Stimulated activated memory B cell treated with anti-CD40 and anti-IgM and Interleukin-4, amounts not matched to agents 10 μg/mL and 1 μg/mL and 100 μg/mL, for 72 hours (primary cell): Measurements from ENCODE around the gene ARHGEF28.
A peak's percentile ranks its signal among the peaks of the same experiment; 100 is the strongest.

Source experiments
- ATAC-seq: fragments of 150-1000 bp; cut with Tn5 transposase; 2 replicates; pipeline ENCODE4 v1.10.0; 2021
- H3K27ac Mint-ChIP-seq: one replicate; pipeline ENCODE4 v1.8.0; 2022; ENCODE audit warnings: mild to moderate bottlenecking, mixed read lengths
- H3K27me3 Mint-ChIP-seq: one replicate; pipeline ENCODE4 v1.8.0; 2022; ENCODE audit warnings: mixed read lengths
- H3K36me3 Mint-ChIP-seq: one replicate; pipeline ENCODE4 v1.8.0; 2022; ENCODE audit warnings: mixed read lengths
- H3K4me1 Mint-ChIP-seq: one replicate; pipeline ENCODE4 v1.8.0; 2022; ENCODE audit warnings: mixed read lengths
- H3K4me3 Mint-ChIP-seq: one replicate; pipeline ENCODE4 v1.8.0; 2022; ENCODE audit warnings: mild to moderate bottlenecking, moderate library complexity, mixed read lengths
- H3K9me3 Mint-ChIP-seq: one replicate; pipeline ENCODE4 v1.8.0; 2022; ENCODE audit warnings: mixed read lengths

ARHGEF28 gene

GRCh38 chr5:73625944-73626811 is at the start of gene ARHGEF28:
TSS of gene ARHGEF28 (plus strand) at chr5:73626196. CDS start at chr5:73684852, 58,656 bp downstream.
- peaks cover 6% of the 10 kb centered on the region for H3K4me1 Mint-ChIP-seq
- no peaks in the 10 kb centered on the region for H3K36me3 Mint-ChIP-seq
- no peaks in the 10 kb centered on the region for H3K9me3 Mint-ChIP-seq
- peak within 1 kb of the TSS; percentile 44 for H3K4me3 Mint-ChIP-seq
- H3K27me3 Mint-ChIP-seq, result peaks cover 66% of the 10 kb centered on the region
- peak; percentile 42 for ATAC-seq
- no peak within 1 kb of the TSS for H3K27ac Mint-ChIP-seq

GRCh38 chr5:73582285-73583145 is 43.5 kb upstream of the ARHGEF28 start:
- no peaks in the 10 kb centered on the region for H3K27me3 Mint-ChIP-seq
- H3K4me3 Mint-ChIP-seq, result no peak overlapping the region
- peaks cover 32% of the 10 kb centered on the region for H3K36me3 Mint-ChIP-seq
- no peak overlapping the region for H3K27ac Mint-ChIP-seq
- no peak for ATAC-seq
- H3K9me3 Mint-ChIP-seq, result no peaks in the 10 kb centered on the region
- no peaks in the 10 kb centered on the region for H3K4me1 Mint-ChIP-seq

- peaks cover 4% of the 10 kb centered on the region for H3K36me3 Mint-ChIP-seq
- ATAC-seq, result no peak
- H3K4me3 Mint-ChIP-seq, result no peak overlapping the region
- H3K4me1 Mint-ChIP-seq, result no peaks in the 10 kb centered on the region
- H3K27ac Mint-ChIP-seq, result no peak overlapping the region
- no peaks in the 10 kb centered on the region for H3K27me3 Mint-ChIP-seq
- no peaks in the 10 kb centered on the region for H3K9me3 Mint-ChIP-seq
Observed at GRCh38 chr5:73587923-73588322, 38.1 kb upstream of the ARHGEF28 start.

GRCh38 chr5:73591102-73591695 is 34.8 kb upstream of the ARHGEF28 start:
- no peaks in the 10 kb centered on the region for H3K9me3 Mint-ChIP-seq
- ATAC-seq, result no peak

GRCh38 chr5:73591698-73592501 is 34.1 kb upstream of the ARHGEF28 start:
- ATAC-seq, result no peak
- no peak overlapping the region for H3K4me3 Mint-ChIP-seq

More at GRCh38 chr5:73591102-73591695, 34.8 kb upstream of the ARHGEF28 start:
- Mint-ChIP-seq H3K27ac (no peak overlapping the region), H3K27me3 (no peaks in the 10 kb centered on the region), H3K4me1 (no peaks in the 10 kb centered on the region), H3K4me3 (no peak overlapping the region), H3K36me3 (peaks cover 3% of the 10 kb centered on the region)

GRCh38 chr5:73592551-73592950 is 33.4 kb upstream of the ARHGEF28 start:
- ATAC-seq, result no peak
- no peak overlapping the region for H3K27ac Mint-ChIP-seq
- H3K4me3 Mint-ChIP-seq, result no peak overlapping the region
- H3K9me3 Mint-ChIP-seq, result no peaks in the 10 kb centered on the region
- H3K4me1 Mint-ChIP-seq, result no peaks in the 10 kb centered on the region
- H3K36me3 Mint-ChIP-seq, result no peaks in the 10 kb centered on the region
- no peaks in the 10 kb centered on the region for H3K27me3 Mint-ChIP-seq

More at GRCh38 chr5:73591698-73592501, 34.1 kb upstream of the ARHGEF28 start:
- no peaks in the 10 kb centered on the region for H3K9me3 Mint-ChIP-seq
- H3K27me3 Mint-ChIP-seq, result no peaks in the 10 kb centered on the region
- H3K36me3 Mint-ChIP-seq, result no peaks in the 10 kb centered on the region
- no peaks in the 10 kb centered on the region for H3K4me1 Mint-ChIP-seq
- H3K27ac Mint-ChIP-seq, result no peak overlapping the region

- H3K36me3 Mint-ChIP-seq, result peaks cover 3% of the 10 kb centered on the region
- no peak overlapping the region for H3K4me3 Mint-ChIP-seq
- H3K27ac Mint-ChIP-seq, result no peak overlapping the region
- no peaks in the 10 kb centered on the region for H3K4me1 Mint-ChIP-seq
- no peak for ATAC-seq
- H3K9me3 Mint-ChIP-seq, result peaks cover 3% of the 10 kb centered on the region
- no peaks in the 10 kb centered on the region for H3K27me3 Mint-ChIP-seq
Observed at GRCh38 chr5:73596705-73597328, 29.2 kb upstream of the ARHGEF28 start.

- Mint-ChIP-seq H3K27me3 (no peaks in the 10 kb centered on the region), H3K27ac (no peak overlapping the region), H3K36me3 (peaks cover 5% of the 10 kb centered on the region), H3K9me3 (peaks cover 4% of the 10 kb centered on the region), H3K4me1 (no peaks in the 10 kb centered on the region), H3K4me3 (no peak overlapping the region)
- ATAC-seq, result no peak
Observed at GRCh38 chr5:73599380-73599779, 26.6 kb upstream of the ARHGEF28 start.

GRCh38 chr5:73603998-73604397 is 22.0 kb upstream of the ARHGEF28 start:
- Mint-ChIP-seq H3K27ac (no peak overlapping the region), H3K4me1 (no peaks in the 10 kb centered on the region), H3K9me3 (peaks cover 4% of the 10 kb centered on the region), H3K4me3 (no peak overlapping the region), H3K36me3 (peaks cover 5% of the 10 kb centered on the region), H3K27me3 (no peaks in the 10 kb centered on the region)
- no peak for ATAC-seq

- Mint-ChIP-seq H3K36me3 (peaks cover 5% of the 10 kb centered on the region), H3K4me3 (no peak overlapping the region), H3K9me3 (peaks cover 4% of the 10 kb centered on the region), H3K27me3 (peaks cover 4% of the 10 kb centered on the region), H3K27ac (no peak overlapping the region), H3K4me1 (no peaks in the 10 kb centered on the region)
- no peak for ATAC-seq
Observed at GRCh38 chr5:73605223-73606087, 20.5 kb upstream of the ARHGEF28 start.

- H3K36me3 Mint-ChIP-seq, result peaks cover 5% of the 10 kb centered on the region
- no peaks in the 10 kb centered on the region for H3K4me1 Mint-ChIP-seq
- H3K27ac Mint-ChIP-seq, result no peak overlapping the region
- peaks cover 13% of the 10 kb centered on the region for H3K27me3 Mint-ChIP-seq
- ATAC-seq, result no peak
- H3K9me3 Mint-ChIP-seq, result peaks cover 7% of the 10 kb centered on the region
- no peak overlapping the region for H3K4me3 Mint-ChIP-seq
Observed at GRCh38 chr5:73606206-73606753, 19.7 kb upstream of the ARHGEF28 start.

GRCh38 chr5:73607228-73607627 is 18.8 kb upstream of the ARHGEF28 start:
- H3K27me3 Mint-ChIP-seq, result peaks cover 16% of the 10 kb centered on the region
- no peaks in the 10 kb centered on the region for H3K36me3 Mint-ChIP-seq
- no peak overlapping the region for H3K27ac Mint-ChIP-seq
- H3K9me3 Mint-ChIP-seq, result peaks cover 3% of the 10 kb centered on the region
- H3K4me3 Mint-ChIP-seq, result no peak overlapping the region
- no peak for ATAC-seq
- no peaks in the 10 kb centered on the region for H3K4me1 Mint-ChIP-seq

GRCh38 chr5:73612799-73613198 is 13.2 kb upstream of the ARHGEF28 start:
- no peaks in the 10 kb centered on the region for H3K4me1 Mint-ChIP-seq

More at GRCh38 chr5:73612799-73613198, 13.2 kb upstream of the ARHGEF28 start:
- no peak for ATAC-seq
- H3K9me3 Mint-ChIP-seq, result peaks cover 3% of the 10 kb centered on the region
- H3K27ac Mint-ChIP-seq, result no peak overlapping the region
- H3K27me3 Mint-ChIP-seq, result peaks cover 47% of the 10 kb centered on the region
- H3K36me3 Mint-ChIP-seq, result no peaks in the 10 kb centered on the region
- no peak overlapping the region for H3K4me3 Mint-ChIP-seq
